Heart right ventricle (tissue), 16 donors: ENCODE measurements around the gene MRPS7. TPM values are rescaled to one million over a fixed set of nuclear protein-coding genes. Genes with fewer than 3 reads are reported as not detected.
"Not testable (repeated sequence)": the region's sequence is repeated elsewhere in the genome, so short reads cannot be mapped to it uniquely, and the experiment has no call there.

Experiments used
- ATAC-seq, 8 donors: fragments of 200-7000 bp; cut with Tn5 transposase; one replicate each; pipeline ENCODE4 v1.9.1; 2020; ENCODE audit warnings: mild to moderate bottlenecking in 8 of 8, moderate library complexity in 8 of 8, moderate number of reproducible peaks in 1 of 8
- DNase-seq, 2 donors: peaks; one replicate each; pipeline ENCODE4 v3.0.0-alpha.2; 2020
- H3K27ac ChIP-seq, 10 donors: fragments of 200-600 bp; sonication (generic) in 2 of 10; one replicate each; pipeline versions ENCODE4 v1.5.0 to v1.8.0; 2020 to 2022; ENCODE audit warnings: mild to moderate bottlenecking in 3 of 10
- H3K27me3 ChIP-seq, 7 donors: fragments of 200-600 bp; one replicate each; pipeline ENCODE4 v1.8.0; 2021 to 2022; ENCODE audit warnings: mild to moderate bottlenecking in 2 of 7
- H3K36me3 ChIP-seq, 9 donors: fragments of 200-600 bp; sonication (generic) in 1 of 9; one replicate each; pipeline versions ENCODE4 v1.5.0 to v1.8.0; 2020 to 2022; ENCODE audit warnings: mild to moderate bottlenecking in 2 of 9
- H3K4me1 ChIP-seq, 9 donors: fragments of 200-600 bp; sonication (generic) in 1 of 9; one replicate each; pipeline versions ENCODE4 v1.5.0 to v1.8.0; 2020 to 2022; ENCODE audit warnings: mild to moderate bottlenecking in 4 of 9
- H3K4me3 ChIP-seq, 10 donors: fragments of 200-600 bp; sonication (generic) in 2 of 10; one replicate each; pipeline versions ENCODE4 v1.5.0 to v1.8.0; 2020 to 2022; ENCODE audit warnings: mild to moderate bottlenecking in 7 of 10, moderate library complexity in 2 of 10
- H3K9me3 ChIP-seq, 11 donors: fragments of 200-600 bp in 10 of 11; sonication (generic) in 2 of 11; one replicate each; pipeline versions ENCODE4 v1.5.0 to v1.8.0; 2013 to 2022; ENCODE audit warnings: mild to moderate bottlenecking in 2 of 11, control low read depth in 1 of 11, moderate library complexity in 1 of 11
- CTCF ChIP-seq, 9 donors: fragments of 200-600 bp; sonication (generic) in 2 of 9; IDR thresholded peaks; one replicate each; pipeline versions ENCODE4 v1.5.0 to v1.8.0; 2021 to 2022; ENCODE audit warnings: antibody characterized with exemption in 9 of 9, mild to moderate bottlenecking in 5 of 9, moderate library complexity in 1 of 9
- WGBS, 2 donors: extraction: QIAGEN DNeasy Blood & Tissue Kit; methylation state at CpG; one replicate each; pipeline ENCODE4 v1.1.7; 2013; ENCODE audit warnings: inconsistent platforms in 1 of 2; 5-methylcytosine and 5-hydroxymethylcytosine counted together
- intact Hi-C, 10 donors: fragments of 100-400 bp; cut with DNase I; formaldehyde crosslinking; loops; one replicate each; pipeline versions ENCODE4 v1.11.1 to v1.14.2; 2022
- polyA plus RNA-seq, 2 donors: library from polyadenylated mRNA; stranded (reverse); fragments of 200-250 nt; gene quantifications; one replicate each; pipeline ENCODE4 v1.2.3, GENCODE V29; 2013
- total RNA-seq, 10 donors: library from RNA; stranded (reverse); fragmentation: NEBNext Ultra II Directional in 3 of 10; extraction: Animal tissue kit (Norgen Biotek cat#: 25700) in 3 of 10; gene quantifications; one replicate each; pipeline versions ENCODE4 v1.2.1 to v1.2.4, GENCODE V29; 2021 to 2023
- donor health status: Arrhythmogenic right ventricular cardiomyopathy.
- donor health status: ischemic (EF 13 %, LVEDD 7.1; RV severe dilation, severe dysfunction).
- donor health status: healthy with polysubstance abuse.
- donor health status: DM: no; HTN: yes; CAD: no.
- donor health status: DM: no; HTN: no; CAD: no.
- donor health status: ischemic (EF 25% LVEDD 6.9; RV normal size, moderate dysfunction).
- donor health status: ischemic (EF 25% LVEDD 5.7; RV mildly dilated, moderate dysfunction).
- donor health status: healthy.
- donor health status: DM: yes; HTN: yes; CAD: no.
- donor health status: Ischemic cardiomyopathy.
- donor health status: ischemic (EF 35%, LVEDD 5.7; RV mildly dilated, moderate dysfunction).
- donor health status: nonischemic (EF 11% LVEDD 7.7; RV severe dilation, severe dysfunction).
- donor health status: DM: yes; HTN: yes; CAD: no.
- donor health status: PGD.
- donor health status: ischemic (EF 29% LVEDD 5.4; RV normal size, mild dysfunction).
- donor health status: nonischemic (EF 23%, LVEDD 6.1; RV moderate dilation, normal function).

MRPS7 gene
- total and polyA plus RNA-seq, 12 donors, result 98.9 to 179 (median 144) TPM

- Histone ChIP-seq H3K27me3 (no peaks in the 10 kb centered on the region), H3K4me3 (no peak overlapping the region), H3K4me1 (peaks cover 4 to 35% (median 29%) of the 10 kb centered on the region in 9 donors), H3K9me3 (no peaks in the 10 kb centered on the region), H3K27ac (no peak overlapping the region), H3K36me3 (peaks cover 0 to 44% (median 0%) of the 10 kb centered on the region in 9 donors)
- WGBS, 2 donors, result 70 to 74% methylated on average over 7 of the region's 7 CpGs
- no peak for ATAC-seq
- DNase-seq, result no peak
- TF ChIP-seq CTCF (IDR thresholded peaks at IDR 0.05), result no peak
- intact Hi-C loops, result loop anchor here in 3 of 10 donors (5.0 kb wide), 2 partner anchors 133 to 138 kb away; partner anchors contain the start of gene GRB2 (in 1 of the 3)
These were observed 12.5 kb downstream of the MRPS7 start for GRCh38 chr17:75273977-75274708.

GRCh38 chr17:75277664-75278071, 16.0 kb downstream of the MRPS7 start:
- intact Hi-C loops, result no loop called here
- Histone ChIP-seq H3K4me3 (no peak overlapping the region), H3K27me3 (no peaks in the 10 kb centered on the region), H3K4me1 (peaks cover 0 to 13% (median 7%) of the 10 kb centered on the region in 9 donors), H3K9me3 (no peaks in the 10 kb centered on the region), H3K36me3 (peaks cover 0 to 78% (median 0%) of the 10 kb centered on the region in 9 donors), H3K27ac (no peak overlapping the region)
- WGBS, 2 donors, result 89 to 93% methylated on average over 6 of the region's 6 CpGs
- DNase-seq (no peak), ATAC-seq (no peak)
- TF ChIP-seq CTCF (IDR thresholded peaks at IDR 0.05), result no peak

GRCh38 chr17:75280189-75280588, 18.5 kb downstream of the MRPS7 start:
- H3K27me3 ChIP-seq, H3K27ac ChIP-seq, ATAC-seq, H3K4me1 ChIP-seq, intact Hi-C loops, H3K9me3 ChIP-seq, H3K4me3 ChIP-seq, DNase-seq: not testable (repeated sequence)
- peaks cover 0 to 79% (median 0%) of the 10 kb centered on the region in 9 donors for H3K36me3 ChIP-seq
- WGBS, 2 donors, result 96% methylated on average over 4 of the region's 4 CpGs

- Histone ChIP-seq H3K36me3 (peaks cover 0 to 63% (median 0%) of the 10 kb centered on the region in 9 donors), H3K9me3 (no peaks in the 10 kb centered on the region), H3K4me3 (no peak overlapping the region), H3K4me1 (peaks cover 0 to 16% (median 9%) of the 10 kb centered on the region in 9 donors), H3K27ac (no peak overlapping the region), H3K27me3 (no peaks in the 10 kb centered on the region)
- intact Hi-C loops, result no loop called here
- WGBS, 2 donors, result 85 to 98% methylated on average over 6 of the region's 6 CpGs
- DNase-seq (no peak), ATAC-seq (no peak)
- no peak for TF ChIP-seq CTCF (IDR thresholded peaks at IDR 0.05)
These were observed 23.4 kb downstream of the MRPS7 start for GRCh38 chr17:75285123-75285522.

GRCh38 chr17:75287221-75287620, 25.5 kb downstream of the MRPS7 start:
- H3K9me3 ChIP-seq, result no peaks in the 10 kb centered on the region
- no peaks in the 10 kb centered on the region for H3K27me3 ChIP-seq
- H3K4me1 ChIP-seq, result peaks cover 0 to 24% (median 10%) of the 10 kb centered on the region in 9 donors
- 84 to 88% methylated on average over 9 of the region's 9 CpGs for WGBS, 2 donors
- H3K27ac ChIP-seq, result no peak overlapping the region
- H3K36me3 ChIP-seq, result peaks cover 0 to 46% (median 0%) of the 10 kb centered on the region in 9 donors
- DNase-seq (no peak), ATAC-seq (no peak)
- no peak for TF ChIP-seq CTCF (IDR thresholded peaks at IDR 0.05)
- intact Hi-C loops, result no loop called here
- no peak overlapping the region for H3K4me3 ChIP-seq
